Psoas muscle (tissue), 8 donors: ENCODE measurements around the gene TENT4A. TPM values are rescaled to one million over a fixed set of nuclear protein-coding genes. Genes with fewer than 3 reads are reported as not detected.

Experiments used
- ATAC-seq, 4 donors: fragments of 200-7000 bp; cut with Tn5 transposase; one replicate each; pipeline ENCODE4 v1.9.1; 2020; ENCODE audit warnings: moderate library complexity in 3 of 4, mild to moderate bottlenecking in 2 of 4
- DNase-seq, 2 donors: peaks; one replicate each; pipeline ENCODE4 v3.0.0-alpha.2; 2020
- H3K27ac ChIP-seq: fragments of 200-600 bp; one replicate; pipeline ENCODE4 v1.8.0; 2022
- H3K27me3 ChIP-seq, 3 donors: fragments of 200-600 bp in 1 of 3; one replicate each; pipeline versions ENCODE4 v1.6.1 to v1.8.0; 2013 to 2022; ENCODE audit warnings: low read length in 2 of 3, mild to moderate bottlenecking in 2 of 3, moderate library complexity in 1 of 3; ENCODE audit not compliant: insufficient read depth in 3 of 3
- H3K36me3 ChIP-seq, 2 donors: fragments of 200-600 bp in 1 of 2; one replicate each; pipeline versions ENCODE4 v1.6.1 to v1.8.0; 2013 to 2022; ENCODE audit warnings: low read depth in 1 of 2, mild to moderate bottlenecking in 1 of 2, moderate library complexity in 1 of 2; ENCODE audit not compliant: insufficient read depth in 1 of 2
- H3K4me1 ChIP-seq: fragments of 200-600 bp; one replicate; pipeline ENCODE4 v1.8.0; 2022
- H3K4me3 ChIP-seq: fragments of 200-600 bp; one replicate; pipeline ENCODE4 v1.8.0; 2022; ENCODE audit warnings: mild to moderate bottlenecking
- H3K9me3 ChIP-seq: fragments of 200-600 bp; one replicate; pipeline ENCODE4 v1.8.0; 2022
- CTCF ChIP-seq: fragments of 200-600 bp; IDR thresholded peaks from one replicate; pipeline ENCODE4 v1.8.0; 2022; ENCODE audit warnings: antibody characterized with exemption
- WGBS, 3 donors: extraction: QIAGEN DNeasy Blood & Tissue Kit; methylation state at CpG; one replicate each; pipeline versions ENCODE4 v1.1.6 to v1.1.7; 2013; 5-methylcytosine and 5-hydroxymethylcytosine counted together
- intact Hi-C, 2 donors: fragments of 100-400 bp; cut with DNase I; formaldehyde crosslinking; loops; one replicate each; pipeline versions ENCODE4 v1.11.0 to v1.14.2; 2022
- polyA plus RNA-seq, 3 donors: library from polyadenylated mRNA; stranded (reverse); fragments of 200-250 nt; gene quantifications; one replicate each; pipeline ENCODE4 v1.2.3, GENCODE V29; 2013
- total RNA-seq, 4 donors: library from RNA; stranded (reverse); fragmentation: NEBNext Ultra II Directional in 2 of 4; extraction: Animal tissue kit (Norgen Biotek cat#: 25700) in 2 of 4; gene quantifications; one replicate each; pipeline versions ENCODE4 v1.2.1 to v1.2.4, GENCODE V29; 2021 to 2023
- donor health status: healthy with polysubstance abuse.
- donor health status: DM: no; HTN: no; CAD: no; lungs with moderate emphysema.
- donor health status: Bipolar disorder and iron deficiency.
- donor health status: healthy.
- donor health status: DM: yes; HTN: yes; CAD: no.
- donor health status: DM: no; HTN: no; CAD: no.
- donor health status: DM: no; HTN: no; CAD: no.
- donor health status: DM: yes; HTN: yes; CAD: no.

Gene TENT4A
- total and polyA plus RNA-seq, 7 donors = 5.0 to 19.2 (median 12.7) TPM

GRCh38 chr5:6757414-6757969 lies 44.3 kb downstream of the TENT4A start:
- H3K4me1 ChIP-seq = no peaks in the 10 kb centered on the region
- no peaks in the 10 kb centered on the region for H3K27me3 ChIP-seq
- H3K4me3 ChIP-seq = no peak overlapping the region
- H3K27ac ChIP-seq = no peak overlapping the region
- 91 to 96% (median 92%) methylated on average over 8 of the region's 8 CpGs for WGBS, 3 donors
- no peaks in the 10 kb centered on the region for H3K9me3 ChIP-seq
- no peak for TF ChIP-seq CTCF
- ATAC-seq (no peak), DNase-seq (peak in 1 of 2 donors; percentile 6)
- peaks cover 4 to 64% of the 10 kb centered on the region in 2 donors for H3K36me3 ChIP-seq
- intact Hi-C loops = no loop called here

GRCh38 chr5:6758236-6758635 lies 45.0 kb downstream of the TENT4A start:
- Histone ChIP-seq H3K27me3 (no peaks in the 10 kb centered on the region), H3K36me3 (peaks cover 0 to 57% of the 10 kb centered on the region in 2 donors), H3K4me3 (no peak overlapping the region), H3K4me1 (no peaks in the 10 kb centered on the region), H3K27ac (no peak overlapping the region), H3K9me3 (no peaks in the 10 kb centered on the region)
- no peak for TF ChIP-seq CTCF
- ATAC-seq = no peak
- intact Hi-C loops = no loop called here
- WGBS, 3 donors = 77 to 88% (median 88%) methylated on average over 6 of the region's 6 CpGs
- peak in 1 of 2 donors; percentile 40 for DNase-seq

GRCh38 chr5:6758706-6759105 lies 45.5 kb downstream of the TENT4A start:
- TF ChIP-seq CTCF = no peak
- 94 to 96% (median 96%) methylated on average over 20 of the region's 20 CpGs for WGBS, 3 donors
- peak in 1 of 4 donors; percentile 12 for ATAC-seq
- H3K27me3 ChIP-seq = no peaks in the 10 kb centered on the region
- no peak overlapping the region for H3K4me3 ChIP-seq
- peak in 1 of 2 donors; percentile 24 for DNase-seq
- no peaks in the 10 kb centered on the region for H3K9me3 ChIP-seq
- peaks cover 0 to 52% of the 10 kb centered on the region in 2 donors for H3K36me3 ChIP-seq
- intact Hi-C loops = no loop called here
- H3K4me1 ChIP-seq = no peaks in the 10 kb centered on the region
- no peak overlapping the region for H3K27ac ChIP-seq

- H3K36me3 ChIP-seq = peaks cover 0 to 45% of the 10 kb centered on the region in 2 donors
- no peaks in the 10 kb centered on the region for H3K4me1 ChIP-seq
- intact Hi-C loops = no loop called here
- 64 to 72% (median 64%) methylated on average over 9 of the region's 9 CpGs for WGBS, 3 donors
- ATAC-seq (peak in 3 of 4 donors; percentile 29 to 57 (median 44)), DNase-seq (peak in 1 of 2 donors; percentile 46)
- H3K27me3 ChIP-seq = no peaks in the 10 kb centered on the region
- no peak for TF ChIP-seq CTCF
- no peak overlapping the region for H3K27ac ChIP-seq
- H3K9me3 ChIP-seq = no peaks in the 10 kb centered on the region
- no peak overlapping the region for H3K4me3 ChIP-seq
These were observed 46.2 kb downstream of the TENT4A start for GRCh38 chr5:6759401-6759800.

- intact Hi-C loops = loop anchor here in 1 of 2 donors (10.0 kb wide), 1 partner anchor 75 kb away; no protein-coding TSS in a partner anchor
- peak; percentile 9 to 61 (median 36) for ATAC-seq
- H3K4me1 ChIP-seq = no peaks in the 10 kb centered on the region
- DNase-seq = peak in 1 of 2 donors; percentile 44
- no peak overlapping the region for H3K27ac ChIP-seq
- H3K4me3 ChIP-seq = no peak overlapping the region
- peaks cover 0 to 39% of the 10 kb centered on the region in 2 donors for H3K36me3 ChIP-seq
- H3K9me3 ChIP-seq = no peaks in the 10 kb centered on the region
- 52 to 77% (median 64%) methylated on average over 5 of the region's 5 CpGs for WGBS, 3 donors
- H3K27me3 ChIP-seq = no peaks in the 10 kb centered on the region
- TF ChIP-seq CTCF = no peak
These were observed 46.8 kb downstream of the TENT4A start for GRCh38 chr5:6759983-6760382.
